Natural killer cell (primary cell): Measurements from ENCODE around the gene COL23A1. TPM values are rescaled to one million over a fixed set of nuclear protein-coding genes. Genes with fewer than 3 reads are reported as not detected.

Experiments used
- ATAC-seq, 3 donors: fragments of 150-1000 bp in 2 of 3; fragments of 200-7000 bp in 1 of 3; cut with Tn5 transposase; 1 replicate in 1 of 3; 2 replicates in 2 of 3; pipeline ENCODE4 v1.10.0; 2021; ENCODE audit warnings: mild to moderate bottlenecking in 2 of 3, moderate library complexity in 2 of 3
- DNase-seq, 2 donors: peaks; one replicate each; pipeline versions ENCODE4 v3.0.0 to v3.0.0-alpha.2; 2013 to 2021; ENCODE audit warnings: mixed read lengths in 1 of 2
- H3K27ac ChIP-seq: one replicate; pipeline ENCODE4 v1.5.1; 2013; ENCODE audit warnings: mild to moderate bottlenecking, low read length
- H3K27me3 ChIP-seq: one replicate; pipeline ENCODE4 v1.6.1; 2013; ENCODE audit warnings: low read length; ENCODE audit not compliant: control insufficient read depth, insufficient read depth
- H3K36me3 ChIP-seq: one replicate; pipeline ENCODE4 v1.6.1; 2013; ENCODE audit warnings: low read length; ENCODE audit not compliant: control insufficient read depth, insufficient read depth
- H3K4me1 ChIP-seq: one replicate; pipeline ENCODE4 v1.6.1; 2013; ENCODE audit warnings: low read length; ENCODE audit not compliant: control insufficient read depth, insufficient read depth
- H3K4me3 ChIP-seq: one replicate; pipeline ENCODE4 v1.5.1; 2013; ENCODE audit warnings: low read length
- H3K9me3 ChIP-seq: one replicate; pipeline ENCODE4 v1.6.1; 2013; ENCODE audit warnings: low read length; ENCODE audit not compliant: control insufficient read depth, insufficient read depth
- H3K27ac Mint-ChIP-seq, 2 donors: one replicate each; pipeline ENCODE4 v1.8.0; 2022; ENCODE audit warnings: mild to moderate bottlenecking in 2 of 2, mixed read lengths in 2 of 2, moderate library complexity in 1 of 2
- H3K27me3 Mint-ChIP-seq, 2 donors: one replicate each; pipeline ENCODE4 v1.8.0; 2022; ENCODE audit warnings: low read depth in 2 of 2, mixed read lengths in 2 of 2
- H3K36me3 Mint-ChIP-seq: one replicate; pipeline ENCODE4 v1.8.0; 2022; ENCODE audit warnings: mixed read lengths
- H3K4me1 Mint-ChIP-seq, 2 donors: one replicate each; pipeline ENCODE4 v1.8.0; 2022; ENCODE audit warnings: mixed read lengths in 2 of 2
- H3K4me3 Mint-ChIP-seq: one replicate; pipeline ENCODE4 v1.8.0; 2022; ENCODE audit warnings: mild to moderate bottlenecking, moderate library complexity, mixed read lengths
- H3K9me3 Mint-ChIP-seq, 2 donors: one replicate each; pipeline ENCODE4 v1.8.0; 2022; ENCODE audit warnings: mixed read lengths in 2 of 2
- CTCF ChIP-seq: fragments of 200-600 bp; IDR thresholded peaks from one replicate; pipeline ENCODE4 v1.8.0; 2022; ENCODE audit warnings: antibody characterized with exemption
- WGBS: methylation state at CpG from one replicate; pipeline ENCODE4 v1.1.7; 2013; ENCODE audit warnings: missing lambda C conversion rate; ENCODE audit not compliant: insufficient coverage; 5-methylcytosine and 5-hydroxymethylcytosine counted together
- intact Hi-C: fragments of 100-400 bp; cut with micrococcal nuclease; formaldehyde crosslinking; loops from one replicate; pipeline ENCODE4 v1.14.2; 2022
- total RNA-seq, 4 donors: library from RNA; stranded (reverse); fragments of 120-200 nt in 1 of 4; gene quantifications; one replicate each; pipeline versions ENCODE4 v1.2.3 to v1.2.4, GENCODE V29; 2013 to 2022

Gene COL23A1
- total RNA-seq, 3 donors from 2014 or later (not counting 1 experiment from before 2014, with no cell fraction given), result 0.15 TPM; not detected in 2

- H3K27ac ChIP-seq, result no peak overlapping the region
- Mint-ChIP-seq H3K4me1 (no peaks in the 10 kb centered on the region), H3K9me3 (no peaks in the 10 kb centered on the region), H3K36me3 (no peaks in the 10 kb centered on the region), H3K27ac (no peak overlapping the region), H3K27me3 (peaks cover 6 to 19% of the 10 kb centered on the region in 2 donors), H3K4me3 (no peak overlapping the region)
- no peaks in the 10 kb centered on the region for H3K4me1 ChIP-seq
- H3K27me3 ChIP-seq, result no peaks in the 10 kb centered on the region
- DNase-seq (no peak), ATAC-seq (no peak)
- H3K4me3 ChIP-seq, result no peak overlapping the region
- H3K9me3 ChIP-seq, result no peaks in the 10 kb centered on the region
- no peaks in the 10 kb centered on the region for H3K36me3 ChIP-seq
- intact Hi-C loops, result no loop called here
- WGBS, result 91% methylated on average over 19 of the region's 20 CpGs
- no peak for TF ChIP-seq CTCF
These were observed 203.8 kb downstream of the COL23A1 start for GRCh38 chr5:178386336-178386931.

- ATAC-seq (no peak), DNase-seq (peak in 1 of 2 donors; percentile 9)
- Histone ChIP-seq H3K9me3 (no peaks in the 10 kb centered on the region), H3K4me3 (no peak overlapping the region), H3K27ac (no peak overlapping the region), H3K36me3 (no peaks in the 10 kb centered on the region), H3K27me3 (no peaks in the 10 kb centered on the region), H3K4me1 (no peaks in the 10 kb centered on the region)
- Mint-ChIP-seq H3K4me3 (no peak overlapping the region), H3K27me3 (peaks cover 6 to 19% of the 10 kb centered on the region in 2 donors), H3K4me1 (no peaks in the 10 kb centered on the region), H3K27ac (no peak overlapping the region), H3K36me3 (no peaks in the 10 kb centered on the region), H3K9me3 (no peaks in the 10 kb centered on the region)
- intact Hi-C loops, result no loop called here
- 70% methylated on average over 13 of the region's 13 CpGs for WGBS
- TF ChIP-seq CTCF, result no peak
These were observed 204.7 kb downstream of the COL23A1 start for GRCh38 chr5:178385496-178385890.

GRCh38 chr5:178384816-178385495 lies 205.2 kb downstream of the COL23A1 start:
- H3K27ac ChIP-seq, result no peak overlapping the region
- 84% methylated on average over 15 of the region's 15 CpGs for WGBS
- H3K4me3 ChIP-seq, result no peak overlapping the region
- no peaks in the 10 kb centered on the region for H3K36me3 Mint-ChIP-seq
- no peaks in the 10 kb centered on the region for H3K9me3 ChIP-seq
- H3K27me3 Mint-ChIP-seq, result peaks cover 6 to 19% of the 10 kb centered on the region in 2 donors
- H3K36me3 ChIP-seq, result no peaks in the 10 kb centered on the region
- no peak overlapping the region for H3K4me3 Mint-ChIP-seq
- ATAC-seq (no peak), DNase-seq (no peak)
- no peaks in the 10 kb centered on the region for H3K4me1 Mint-ChIP-seq
- intact Hi-C loops, result no loop called here
- H3K27ac Mint-ChIP-seq, result no peak overlapping the region
- H3K9me3 Mint-ChIP-seq, result no peaks in the 10 kb centered on the region
- H3K4me1 ChIP-seq, result no peaks in the 10 kb centered on the region
- TF ChIP-seq CTCF, result no peak
- H3K27me3 ChIP-seq, result no peaks in the 10 kb centered on the region
